ENCODE measurements around the gene CHST5.
"Not testable (repeated sequence)": the region's sequence is repeated elsewhere in the genome, so short reads cannot be mapped to it uniquely, and the experiment has no call there.

The CHST5 gene

GRCh38 chr16:75555707-75556430, 20.0 kb upstream of the CHST5 start, which contains the start of gene TMEM231:
Gene TMEM231 (minus strand): TSS chr16:75556252. CDS start chr16:75556209, 43 bp downstream.
- no peak for TF ChIP-seq CTCF (IDR thresholded peaks at IDR 0.05; ENCODE audit: control insufficient read depth, insufficient read depth, low read depth, low read length, missing control alignments)
- peak within 1 kb of the TSS; percentile 77 for H3K4me3 ChIP-seq (ENCODE audit: control insufficient read depth, low read depth, low read length)
- DNase-seq (ENCODE audit: low read depth) = peak; percentile 59

GRCh38 chr16:75555213-75555706, 19.4 kb upstream of the CHST5 start:
- peak overlapping the region; percentile 77 for H3K4me3 ChIP-seq (ENCODE audit: control insufficient read depth, low read depth, low read length)
- DNase-seq (ENCODE audit: low read depth) = peak; percentile 55
- TF ChIP-seq CTCF (IDR thresholded peaks at IDR 0.05; ENCODE audit: control insufficient read depth, insufficient read depth, low read depth, low read length, missing control alignments) = no peak

GRCh38 chr16:75552951-75553350, 17.0 kb upstream of the CHST5 start:
- TF ChIP-seq CTCF (IDR thresholded peaks at IDR 0.05; ENCODE audit: control insufficient read depth, insufficient read depth, low read depth, low read length, missing control alignments) = no peak
- no peak overlapping the region for H3K4me3 ChIP-seq (ENCODE audit: control insufficient read depth, low read depth, low read length)
- no peak for DNase-seq (ENCODE audit: low read depth)

GRCh38 chr16:75550211-75550662, 14.3 kb upstream of the CHST5 start:
- DNase-seq (ENCODE audit: low read depth) = no peak
- H3K4me3 ChIP-seq (ENCODE audit: control insufficient read depth, low read depth, low read length) = no peak overlapping the region
- peak; percentile 52 for TF ChIP-seq CTCF (IDR thresholded peaks at IDR 0.05; ENCODE audit: control insufficient read depth, insufficient read depth, low read depth, low read length, missing control alignments)

GRCh38 chr16:75548456-75548855, 12.5 kb upstream of the CHST5 start:
- not testable (repeated sequence) for DNase-seq (ENCODE audit: low read depth); H3K4me3 ChIP-seq (ENCODE audit: control insufficient read depth, low read depth, low read length)

GRCh38 chr16:75546293-75546692, 10.4 kb upstream of the CHST5 start:
- TF ChIP-seq CTCF (IDR thresholded peaks at IDR 0.05; ENCODE audit: control insufficient read depth, insufficient read depth, low read depth, low read length, missing control alignments) = no peak
- no peak overlapping the region for H3K4me3 ChIP-seq (ENCODE audit: control insufficient read depth, low read depth, low read length)
- DNase-seq (ENCODE audit: low read depth) = no peak

- not testable (repeated sequence) for H3K4me3 ChIP-seq (ENCODE audit: control insufficient read depth, low read depth, low read length); DNase-seq (ENCODE audit: low read depth)
Observed at GRCh38 chr16:75545879-75546278, 10.0 kb upstream of the CHST5 start.

- H3K4me3 ChIP-seq (ENCODE audit: control insufficient read depth, low read depth, low read length); DNase-seq (ENCODE audit: low read depth): not testable (repeated sequence)
Observed at GRCh38 chr16:75542462-75542861, 6.6 kb upstream of the CHST5 start.
